HG03432 (cell line): ENCODE results near the gene VPS52.
"Not testable (repeated sequence)": the region's sequence is repeated elsewhere in the genome, so short reads cannot be mapped to it uniquely, and the experiment has no call there.

Source experiments
- ATAC-seq: cut with Tn5 transposase; IDR thresholded peaks from one replicate; pipeline ENCODE4 v1.9.1; 2021; ENCODE audit warnings: mild to moderate bottlenecking, moderate library complexity; ENCODE audit not compliant: unreplicated experiment

VPS52 gene

DNA sequence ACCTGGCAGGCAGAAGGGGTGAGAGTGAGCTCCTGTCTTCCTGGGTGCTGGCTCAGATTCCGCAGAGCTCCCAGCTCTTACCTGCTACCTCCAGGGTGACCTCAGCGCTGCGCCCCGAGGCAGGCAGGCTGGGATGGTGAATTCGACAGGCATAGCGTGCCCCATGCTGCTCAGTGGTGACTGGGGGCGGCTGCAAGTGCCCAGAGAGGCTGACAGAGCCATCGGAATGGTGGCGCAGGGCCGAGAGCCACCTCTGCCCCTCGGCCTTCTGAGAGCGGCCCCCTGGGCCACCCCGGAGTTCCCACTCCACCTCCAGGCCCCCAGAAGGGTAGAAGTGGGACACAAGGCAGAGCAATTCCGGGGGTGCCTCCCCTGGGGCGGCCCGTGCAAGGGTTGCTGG, 32.5 kb upstream of the VPS52 start:
- no peak for ATAC-seq

DNA sequence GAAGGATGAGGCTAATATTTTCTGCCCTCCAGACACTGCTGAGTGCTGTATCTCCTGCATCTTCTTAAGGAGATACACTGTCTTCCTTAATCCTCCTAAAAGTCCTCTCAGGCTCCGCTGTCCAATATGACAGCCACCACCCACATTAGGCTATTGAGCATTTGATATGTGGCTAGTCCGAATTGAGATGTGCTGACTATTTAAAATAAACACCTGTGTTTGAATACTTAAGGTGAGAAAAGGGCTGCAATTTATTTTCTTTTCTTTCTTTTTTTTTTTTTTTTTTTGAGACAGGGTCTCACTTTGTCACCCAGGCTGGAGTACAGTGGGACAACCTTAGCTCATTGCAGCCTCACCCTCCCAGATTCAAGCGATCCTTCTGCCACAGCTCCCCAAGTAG, 30.2 kb upstream of the VPS52 start:
- no peak for ATAC-seq

DNA sequence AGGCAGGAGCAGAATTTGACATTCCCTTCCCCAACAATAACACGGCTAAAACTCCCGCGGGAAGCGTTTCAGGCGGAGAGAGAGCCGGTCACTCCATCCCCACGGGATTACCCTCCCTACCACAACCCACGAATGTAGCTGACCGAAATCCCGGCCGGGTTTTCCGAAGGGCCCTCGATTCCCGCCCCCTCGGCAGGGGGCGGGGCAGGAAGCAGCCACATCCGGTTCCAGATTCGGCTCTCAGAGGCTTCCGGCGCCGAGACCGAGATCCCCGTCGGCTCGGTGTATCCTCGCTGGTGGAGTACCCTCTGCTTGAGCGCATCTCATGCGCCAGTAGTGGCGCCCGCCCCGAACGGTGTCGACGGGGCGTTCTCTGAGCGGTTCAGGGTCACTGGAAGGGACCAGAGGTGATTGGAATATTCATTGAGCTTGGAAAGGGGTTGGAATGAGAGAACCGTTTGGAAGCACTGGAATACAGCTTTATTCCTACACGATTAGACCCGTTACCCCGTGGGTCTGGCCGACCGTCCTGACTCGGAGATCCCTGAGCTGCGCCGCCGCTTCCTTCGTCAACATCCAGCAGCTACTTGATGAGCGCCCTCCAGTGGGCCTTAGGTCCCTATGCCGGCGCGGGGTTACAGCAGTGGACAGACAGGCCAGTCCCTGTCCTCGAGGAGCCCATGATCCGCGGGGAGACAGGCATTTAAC, 27.7 kb upstream of the VPS52 start:
- ATAC-seq: peak; percentile 71

DNA sequence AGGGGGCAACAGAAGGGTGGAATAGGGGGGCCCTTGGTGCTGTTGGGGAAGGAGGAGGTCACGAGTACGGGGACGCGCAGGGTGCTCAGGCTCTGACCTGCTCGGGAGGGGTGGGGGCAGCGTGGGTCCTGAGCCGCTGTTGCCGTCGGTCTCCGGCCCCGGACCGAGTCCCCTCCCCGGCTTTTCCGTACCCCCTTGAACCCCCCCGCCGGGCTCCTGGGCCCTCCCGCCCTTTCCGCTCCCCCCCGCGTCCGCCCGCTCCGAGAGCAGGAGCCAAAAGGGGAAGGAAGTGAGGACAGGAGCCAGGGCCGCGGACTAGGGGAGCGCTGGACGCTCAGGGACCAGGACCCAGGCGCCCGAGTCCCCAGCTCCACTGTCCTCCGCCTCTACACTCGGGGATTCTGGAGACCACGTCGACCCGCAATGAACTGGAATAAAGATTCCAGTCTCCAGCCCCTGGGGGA, 27.1 kb upstream of the VPS52 start, which contains the start of gene RGL2:
Gene RGL2 (minus strand): TSS at position 170 of the 464 bp plus-strand sequence. CDS start 332 bp downstream, outside the sequence.
- ATAC-seq: peak; percentile 28

DNA sequence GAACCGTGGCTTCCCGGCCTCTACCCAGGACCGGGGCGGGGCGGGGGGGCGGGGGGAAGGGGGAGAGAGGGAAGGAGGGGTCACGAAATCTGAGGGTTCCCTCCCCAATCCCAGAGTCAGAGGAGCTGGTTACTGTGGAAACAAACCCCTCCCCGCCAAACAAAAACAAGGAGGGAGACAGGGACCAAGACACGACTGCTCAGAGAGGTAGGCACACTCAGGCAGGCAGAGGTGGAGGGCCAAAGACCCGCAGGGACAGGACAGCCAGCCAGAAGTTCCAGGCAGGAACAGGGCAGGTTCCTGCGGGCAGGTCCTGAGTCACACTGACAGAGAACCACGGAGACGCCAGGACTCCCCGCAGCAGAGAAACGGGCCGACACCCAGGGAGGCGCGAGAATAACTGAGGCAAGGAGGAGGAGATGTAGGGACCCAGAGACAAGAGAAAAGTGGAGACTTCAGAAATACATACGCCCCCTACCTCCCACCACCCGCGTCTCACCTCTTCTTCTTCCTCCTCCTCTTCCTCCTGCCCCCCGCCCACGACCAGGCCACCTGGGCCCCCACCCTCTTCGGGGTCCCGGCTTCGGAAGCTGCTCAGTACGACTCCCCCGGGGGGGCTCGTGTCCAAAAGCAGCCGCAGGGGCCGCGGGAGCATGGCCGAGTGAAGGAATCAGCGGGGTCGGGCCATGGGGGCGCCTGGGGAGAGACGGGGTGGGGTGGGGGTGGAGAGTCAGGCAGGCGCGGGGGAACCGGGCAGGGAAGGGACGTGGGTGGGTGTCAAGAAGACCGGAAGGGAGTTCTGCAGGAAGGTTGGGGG, 26.5 kb upstream of the VPS52 start:
- no peak for ATAC-seq

DNA sequence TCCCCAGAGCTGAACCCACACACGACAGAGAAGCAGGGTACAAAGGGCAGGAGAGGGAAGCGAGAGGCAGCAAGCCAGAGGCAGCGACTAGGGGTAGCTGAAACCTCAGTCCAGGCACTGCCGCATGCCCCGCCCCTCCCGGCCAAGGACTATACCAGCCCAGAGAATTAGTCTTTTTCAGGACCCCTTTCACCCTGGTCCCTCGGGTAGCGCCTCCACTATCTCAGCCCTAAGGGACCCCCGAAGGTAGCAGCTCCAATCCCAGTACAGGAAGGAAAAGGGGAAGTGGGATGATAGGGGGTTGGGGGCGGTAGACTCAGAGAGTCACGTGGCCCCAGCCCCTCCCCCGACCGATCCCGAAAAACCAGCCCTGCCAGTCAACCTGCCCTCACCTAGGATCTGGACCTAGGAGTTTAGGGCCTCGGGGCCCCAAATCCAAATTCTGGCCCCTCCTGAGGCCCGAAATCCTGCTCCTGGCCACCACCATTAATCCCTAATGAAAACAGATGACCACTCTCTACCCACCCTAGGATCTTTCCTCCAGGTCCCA, 25.8 kb upstream of the VPS52 start:
- ATAC-seq: no peak

DNA sequence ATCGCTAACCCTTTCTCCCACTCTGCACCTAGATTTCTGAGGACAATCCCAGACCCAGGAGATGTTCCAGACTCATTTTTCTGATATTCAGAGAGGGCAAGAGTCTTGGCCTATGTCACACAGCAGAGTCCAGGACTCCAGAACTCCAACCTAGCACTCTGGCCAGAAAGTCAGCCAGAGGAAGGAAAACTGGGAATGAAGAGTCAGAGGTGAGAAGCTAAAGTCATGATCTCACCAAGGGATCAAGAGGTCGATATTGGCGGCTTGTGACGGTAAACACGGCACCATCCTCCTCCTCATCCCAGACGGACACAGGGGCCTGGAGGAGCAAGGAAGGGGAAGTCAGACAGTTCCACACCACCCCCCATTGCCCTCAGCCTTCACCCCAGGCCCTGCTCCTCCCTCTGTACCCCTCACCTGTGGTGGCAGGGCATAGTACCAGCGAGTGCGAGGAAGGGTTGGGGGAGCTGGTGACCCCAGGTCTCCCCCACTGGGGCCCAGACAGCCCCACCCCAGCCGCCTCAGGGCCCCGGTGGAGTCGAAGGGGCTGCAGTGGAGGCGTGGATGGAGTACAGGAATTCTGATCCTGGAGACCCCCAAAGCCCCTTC, 25.2 kb upstream of the VPS52 start:
- ATAC-seq: no peak

DNA sequence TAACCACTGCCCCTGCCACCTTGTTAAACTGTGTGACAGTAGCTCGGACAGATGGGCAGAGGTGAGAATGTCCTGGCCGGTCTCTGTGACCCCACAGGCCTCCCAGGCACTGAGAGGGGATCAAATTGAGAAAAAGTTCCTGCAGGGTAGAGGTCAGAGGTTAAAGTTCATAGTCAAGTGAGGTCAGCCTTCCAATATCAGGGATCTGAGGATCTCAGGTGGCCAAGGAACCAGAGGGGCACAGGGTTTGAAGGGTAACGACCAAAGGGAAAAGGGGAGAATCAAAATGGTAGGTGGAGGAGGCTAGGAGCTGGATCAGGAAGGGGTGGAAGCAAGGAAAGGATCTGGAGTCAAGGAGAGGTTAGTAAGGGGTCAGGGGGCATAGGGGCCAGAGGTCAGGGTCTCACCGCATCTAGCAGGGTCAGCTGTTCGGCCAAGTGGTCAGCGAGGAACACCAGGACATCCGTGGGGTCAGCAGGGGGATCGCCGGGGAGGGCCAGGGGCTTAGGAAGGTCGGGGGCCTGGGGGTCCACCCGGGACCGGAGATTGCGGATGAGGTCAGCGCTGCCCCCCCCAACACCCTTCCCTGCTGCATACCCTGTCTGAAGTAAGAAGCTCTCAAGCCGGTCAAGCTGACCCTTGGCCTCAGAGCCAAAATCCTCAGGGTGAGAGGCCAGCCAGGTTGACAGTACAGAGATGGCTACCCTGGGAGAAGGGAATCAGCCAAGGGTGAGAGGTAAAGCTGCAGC, 24.1 kb upstream of the VPS52 start:
- ATAC-seq: no peak

DNA sequence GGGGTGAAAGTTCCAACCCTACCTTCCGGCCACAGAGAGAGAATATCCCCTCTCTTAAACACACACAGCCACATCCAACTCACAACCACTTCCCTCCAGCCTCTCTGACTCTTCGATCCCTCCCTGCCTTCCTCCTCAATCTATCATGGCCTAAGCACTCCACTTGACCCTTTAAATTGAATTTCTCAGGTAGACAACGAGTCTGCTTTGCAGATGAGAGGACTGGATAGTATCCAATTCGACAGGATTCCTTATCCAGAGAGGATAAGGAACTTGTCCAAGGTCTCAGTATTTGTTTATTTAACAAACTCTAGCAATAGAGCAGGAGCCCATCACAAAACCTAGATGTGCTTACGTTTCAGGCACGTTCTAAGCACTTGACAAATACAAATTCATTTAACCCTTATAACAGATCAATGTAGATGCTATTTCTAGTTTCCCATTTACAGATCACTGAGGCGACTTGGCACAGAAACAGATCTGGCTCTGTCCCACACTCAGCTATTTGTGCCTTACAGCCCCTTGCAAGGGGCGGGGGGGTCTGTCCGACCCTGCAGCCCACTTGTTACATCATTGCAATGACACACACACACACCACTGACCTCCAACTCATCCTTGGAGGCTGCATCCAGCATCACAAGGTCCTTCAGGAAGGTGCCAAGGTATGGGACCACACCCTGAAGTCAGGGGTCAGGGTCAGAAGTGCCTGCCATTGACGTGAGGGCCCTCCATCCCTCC, 22.6 kb upstream of the VPS52 start:
- no peak for ATAC-seq

DNA sequence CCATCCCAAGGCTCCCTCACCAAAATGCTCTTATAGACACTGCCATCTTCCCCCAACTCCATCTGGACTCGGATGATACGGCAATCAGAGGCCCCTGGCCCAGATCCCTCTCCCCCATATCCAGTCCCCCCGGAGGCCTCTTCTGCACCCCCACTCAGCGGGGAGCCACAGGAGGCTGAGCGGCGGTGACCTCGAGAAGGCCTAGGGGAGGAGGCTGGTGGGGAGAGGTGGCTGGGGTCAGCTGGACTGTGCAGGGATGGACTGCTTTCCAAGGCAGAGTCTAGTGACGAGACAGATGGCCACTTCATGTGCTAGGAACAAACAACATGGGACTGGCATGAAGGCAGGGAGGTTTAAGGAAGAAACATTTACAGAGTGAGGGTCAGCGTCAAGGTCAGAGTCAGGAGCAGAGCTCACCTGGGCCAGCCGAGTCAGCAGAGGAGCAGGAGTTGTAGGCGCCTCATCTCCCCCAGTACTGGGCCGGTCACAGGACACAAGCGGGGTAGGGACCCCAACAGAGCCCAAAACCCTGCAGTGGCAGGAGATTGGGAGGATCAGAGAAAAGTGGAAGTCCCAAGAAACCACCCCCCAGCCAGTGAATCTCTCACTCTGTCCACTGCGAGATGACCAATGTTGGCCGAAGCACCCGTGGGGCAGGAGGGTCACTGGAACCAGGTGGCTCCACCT, 21.5 kb upstream of the VPS52 start:
- no peak for ATAC-seq

DNA sequence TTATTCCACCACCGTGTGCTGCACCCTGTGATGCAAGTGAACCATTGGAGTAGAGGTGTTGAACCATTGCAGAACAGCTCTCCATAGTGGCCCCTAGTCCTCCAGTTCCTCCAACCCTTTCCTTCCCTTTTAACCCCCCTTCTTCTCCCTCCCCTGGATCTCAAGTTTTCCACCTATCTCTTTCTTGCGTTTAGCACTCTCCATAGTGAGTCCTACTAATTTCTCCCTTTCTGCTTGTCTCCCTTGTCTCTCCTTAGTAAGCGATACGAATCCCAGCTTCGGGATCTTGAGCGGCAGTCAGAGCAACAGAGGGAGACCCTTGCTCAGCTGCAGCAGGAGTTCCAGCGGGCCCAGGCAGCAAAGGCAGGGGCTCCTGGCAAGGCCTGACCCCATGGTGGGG, 18.8 kb upstream of the VPS52 start:
- ATAC-seq: no peak

DNA sequence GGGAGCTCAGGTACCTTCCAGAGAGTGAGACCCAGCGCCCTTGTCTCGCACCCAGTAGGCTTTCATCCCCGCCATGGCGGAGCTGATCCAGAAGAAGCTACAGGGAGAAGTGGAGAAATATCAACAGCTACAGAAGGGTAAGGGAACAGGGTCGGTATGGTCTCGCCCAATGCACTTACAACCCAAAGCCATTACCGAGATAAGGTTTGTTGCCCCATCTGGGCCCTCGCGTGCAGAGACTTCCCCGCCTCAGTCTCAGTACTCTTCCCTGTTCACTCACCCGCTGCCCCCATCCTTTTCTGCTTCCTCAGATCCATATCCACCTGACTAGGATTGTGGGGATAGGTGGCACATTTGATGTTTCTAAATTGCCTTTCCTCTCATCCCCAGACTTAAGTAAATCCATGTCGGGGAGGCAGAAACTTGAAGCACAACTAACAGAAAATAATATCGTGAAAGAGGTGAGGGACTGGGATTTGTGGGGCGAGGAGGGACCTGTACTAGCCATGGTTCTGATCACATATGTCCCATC, 18.2 kb upstream of the VPS52 start:
- ATAC-seq: no peak

DNA sequence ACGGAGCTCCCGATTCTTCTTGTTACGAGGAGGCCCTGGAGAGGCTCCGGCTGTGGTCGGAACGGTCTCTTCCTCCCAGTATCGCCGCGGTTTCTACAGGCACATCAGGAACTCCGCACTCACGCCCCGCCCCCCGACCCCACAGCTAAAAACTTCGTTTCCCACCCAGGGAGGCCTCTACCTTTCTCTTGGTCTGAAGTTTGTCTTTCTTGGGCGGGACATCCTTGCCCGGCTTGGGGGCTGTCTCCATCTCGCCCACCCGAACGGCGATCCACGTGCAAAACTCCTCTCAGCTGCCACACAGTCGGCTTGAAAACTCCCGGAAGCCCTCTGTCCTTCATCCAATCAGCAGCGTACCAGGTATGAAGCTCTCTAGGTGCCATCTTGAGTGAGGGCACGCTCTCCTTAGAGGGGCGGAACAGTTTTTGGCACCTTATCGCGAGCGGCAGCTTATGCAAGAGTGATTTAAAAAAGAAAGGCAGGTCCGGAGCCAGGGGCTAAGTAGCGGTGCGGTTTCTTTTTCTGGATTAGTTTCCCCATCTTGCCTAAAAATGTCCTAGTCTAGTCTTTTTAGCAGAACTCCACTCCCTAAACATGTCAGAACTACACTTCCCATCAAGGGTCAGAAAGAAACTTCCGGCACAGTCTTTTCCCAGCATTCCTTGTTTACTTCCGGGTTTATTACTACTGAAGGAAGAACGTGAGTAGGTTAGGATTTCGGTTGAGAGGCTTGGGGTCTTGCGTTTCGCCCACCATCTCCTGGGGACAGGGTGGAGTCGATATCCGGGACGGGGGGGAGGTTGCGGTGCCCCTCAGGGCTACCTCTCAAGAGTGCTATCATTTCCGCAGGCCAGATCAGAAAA, 17.5 kb upstream of the VPS52 start, which contains the start of the genes PFDN6 and WDR46:
Gene PFDN6 (plus strand): TSS at position 681 of the 863 bp plus-strand sequence. CDS start 256 bp downstream, outside the sequence.
Gene WDR46 (minus strand): TSS at position 319 of the 863 bp plus-strand sequence. CDS start 69 bp downstream, at position 250.
- peak; percentile 84 for ATAC-seq

DNA sequence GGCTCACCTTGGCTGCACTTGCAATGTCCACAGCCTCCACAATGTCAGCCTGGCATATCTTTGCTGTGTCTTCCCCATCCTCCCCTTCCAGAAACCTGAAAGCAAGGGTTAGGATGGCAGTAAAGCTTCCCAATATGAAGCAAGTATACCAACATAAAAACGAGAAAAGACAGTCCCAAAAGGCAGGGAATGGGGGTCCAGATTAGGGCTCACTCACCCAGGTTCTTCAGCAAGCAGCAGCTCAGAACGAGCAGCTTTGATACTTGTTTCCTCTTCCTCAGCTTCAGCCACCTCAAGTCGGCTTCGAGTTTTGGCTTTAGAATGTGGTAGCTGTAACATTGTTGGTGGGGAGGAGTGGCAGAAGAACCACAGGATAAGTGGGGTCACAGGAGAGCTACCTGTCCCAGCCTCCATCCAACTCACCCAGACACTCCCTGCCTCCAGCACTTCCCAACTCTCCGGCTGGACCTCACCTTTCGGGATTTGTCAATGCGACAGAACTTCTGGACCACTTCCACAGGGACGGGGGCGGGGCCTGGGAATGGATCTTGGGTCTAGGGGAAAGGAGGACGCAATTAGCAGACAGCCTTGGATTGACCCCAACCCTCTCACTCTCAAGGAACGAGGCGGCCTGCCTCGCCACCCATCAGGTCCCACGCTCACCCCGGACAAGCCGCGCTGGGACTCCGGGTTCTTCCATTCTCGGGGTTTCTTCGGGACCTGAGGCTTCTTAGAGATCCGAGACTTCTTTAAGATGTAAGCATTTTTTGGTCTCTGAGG, 16.7 kb upstream of the VPS52 start:
- ATAC-seq: no peak

DNA sequence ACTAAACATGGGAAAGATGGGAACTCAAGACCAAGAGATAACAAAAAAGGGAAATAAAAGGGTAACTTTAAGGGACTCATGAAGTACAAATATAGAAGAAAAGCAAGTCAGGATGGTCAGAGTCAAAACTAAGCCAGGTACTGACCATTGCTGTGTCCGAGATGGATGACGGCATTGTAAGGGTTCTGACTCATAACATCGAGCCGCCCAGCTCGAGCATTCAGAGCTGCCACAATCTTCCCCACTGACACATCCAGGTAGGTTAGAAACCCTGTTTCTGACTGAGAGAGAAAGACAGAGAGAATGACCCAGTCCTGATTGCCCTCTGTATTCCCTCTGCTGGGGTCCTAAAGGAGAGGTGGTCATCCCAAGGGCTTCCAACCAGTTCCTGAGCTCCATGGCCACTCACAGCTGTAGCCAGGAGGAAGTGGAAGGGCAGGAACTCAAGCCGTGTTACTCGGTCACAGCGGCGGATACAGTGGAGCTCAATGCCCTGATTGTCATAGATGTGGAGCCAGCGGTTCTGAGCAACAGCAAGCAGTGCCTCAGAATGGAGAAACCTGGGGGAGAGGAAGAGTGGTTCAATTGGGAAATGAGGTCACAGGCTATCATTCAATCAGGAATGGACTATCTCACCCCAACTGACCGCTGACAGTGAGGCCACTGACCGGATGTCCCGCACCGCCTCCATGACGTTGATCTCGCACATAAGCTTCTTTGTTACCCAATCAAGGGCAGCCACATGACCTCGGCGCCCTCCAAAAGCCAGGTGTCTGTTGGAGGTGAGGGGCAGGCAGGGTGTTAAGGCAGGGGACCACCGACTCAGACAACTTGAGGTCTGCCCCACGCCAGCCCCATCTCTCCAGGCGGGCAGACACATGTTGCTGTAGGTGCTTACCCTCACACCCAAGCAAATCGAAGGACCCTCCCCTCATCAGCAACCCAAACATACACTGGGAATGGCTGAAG, 15.6 kb upstream of the VPS52 start:
- ATAC-seq: no peak

DNA sequence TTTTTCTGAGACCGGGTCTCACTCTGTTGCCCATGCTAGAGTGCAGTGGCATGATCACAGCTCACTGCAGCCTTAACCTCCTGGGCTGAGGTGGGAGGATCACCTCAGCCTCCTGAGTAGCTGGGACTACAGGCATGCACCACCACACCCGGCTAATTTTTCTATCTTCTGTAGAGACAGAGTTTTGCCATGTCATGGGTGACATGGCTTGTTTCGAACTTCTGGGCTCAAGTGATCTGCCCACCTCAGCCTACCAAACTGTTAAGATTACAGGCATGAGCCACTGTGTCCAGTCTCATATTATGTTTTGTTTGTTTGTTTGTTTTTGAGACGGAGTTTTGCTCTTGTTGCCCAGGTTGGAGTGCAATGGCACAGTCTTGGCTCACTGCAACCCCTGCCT, 13.5 kb upstream of the VPS52 start:
- ATAC-seq: not testable (repeated sequence)
